Ectodermal cell (in vitro differentiated cells): ENCODE measurements around the gene GTSF1L.
A peak's percentile ranks its signal among the peaks of the same experiment; 100 is the strongest.

ENCODE experiments used
- H3K27ac ChIP-seq: 2 replicates; pipeline ENCODE4 v1.7.0; 2013; ENCODE audit warnings: mild to moderate bottlenecking, low read depth, low read length; ENCODE audit not compliant: insufficient read depth, poor library complexity, severe bottlenecking
- H3K27me3 ChIP-seq: 2 replicates; pipeline ENCODE4 v1.7.0; 2013; ENCODE audit warnings: mild to moderate bottlenecking, low read length; ENCODE audit not compliant: insufficient read depth, control insufficient read depth, poor library complexity, severe bottlenecking
- H3K36me3 ChIP-seq: one replicate; pipeline ENCODE4 v1.7.0; 2013; ENCODE audit warnings: low read length; ENCODE audit not compliant: control insufficient read depth, insufficient read depth
- H3K4me1 ChIP-seq: one replicate; pipeline ENCODE4 v1.7.0; 2013; ENCODE audit warnings: low read length; ENCODE audit not compliant: control insufficient read depth, insufficient read depth
- H3K4me3 ChIP-seq: 2 replicates; pipeline ENCODE4 v1.7.0; 2013; ENCODE audit warnings: low read depth, low read length, control low read depth; ENCODE audit not compliant: insufficient read depth
- H3K9me3 ChIP-seq: 2 replicates; pipeline ENCODE4 v1.7.0; 2013; ENCODE audit warnings: mild to moderate bottlenecking, low read length, moderate library complexity; ENCODE audit not compliant: control insufficient read depth
- WGBS, 2 experiments: methylation state at CpG; one replicate each; pipeline ENCODE4 v1.1.7; 2013; ENCODE audit warnings: missing lambda C conversion rate in 2 of 2; 5-methylcytosine and 5-hydroxymethylcytosine counted together

Gene GTSF1L

DNA sequence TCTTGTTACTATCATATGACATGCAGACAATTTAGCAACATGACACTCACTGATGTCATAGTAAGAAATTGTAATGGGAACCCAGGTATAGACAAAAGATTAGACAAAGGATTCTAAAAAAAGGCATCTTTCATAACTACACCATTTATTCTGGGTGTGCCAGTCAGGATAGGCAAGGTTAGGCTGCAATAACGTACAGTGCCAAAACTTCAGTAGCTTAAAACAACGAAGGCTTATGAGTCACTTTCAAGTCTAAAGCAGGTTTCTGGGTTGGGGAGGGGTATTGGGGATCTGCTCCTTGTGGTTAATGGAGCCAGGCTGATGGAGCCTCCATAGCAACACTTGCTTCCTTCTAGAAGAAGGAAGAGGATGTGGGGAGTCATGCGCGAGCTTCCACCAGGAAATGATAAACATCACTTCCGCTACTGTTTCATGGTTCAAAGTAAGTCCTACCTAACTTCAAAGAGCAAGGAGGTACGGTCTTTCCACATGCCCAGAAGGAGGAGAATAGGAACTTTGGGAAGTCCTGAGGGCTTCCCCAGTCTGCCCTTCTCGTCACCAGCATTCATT lies 2.0 kb upstream of the GTSF1L start:
- WGBS, 2 experiments: 93 to 94% methylated on average over 7 of the region's 7 CpGs
- Histone ChIP-seq H3K4me3 (no peak overlapping the region), H3K27me3 (no peaks in the 10 kb centered on the region), H3K27ac (no peak overlapping the region), H3K36me3 (no peaks in the 10 kb centered on the region), H3K4me1 (peaks cover 8% of the 10 kb centered on the region), H3K9me3 (no peaks in the 10 kb centered on the region)

DNA sequence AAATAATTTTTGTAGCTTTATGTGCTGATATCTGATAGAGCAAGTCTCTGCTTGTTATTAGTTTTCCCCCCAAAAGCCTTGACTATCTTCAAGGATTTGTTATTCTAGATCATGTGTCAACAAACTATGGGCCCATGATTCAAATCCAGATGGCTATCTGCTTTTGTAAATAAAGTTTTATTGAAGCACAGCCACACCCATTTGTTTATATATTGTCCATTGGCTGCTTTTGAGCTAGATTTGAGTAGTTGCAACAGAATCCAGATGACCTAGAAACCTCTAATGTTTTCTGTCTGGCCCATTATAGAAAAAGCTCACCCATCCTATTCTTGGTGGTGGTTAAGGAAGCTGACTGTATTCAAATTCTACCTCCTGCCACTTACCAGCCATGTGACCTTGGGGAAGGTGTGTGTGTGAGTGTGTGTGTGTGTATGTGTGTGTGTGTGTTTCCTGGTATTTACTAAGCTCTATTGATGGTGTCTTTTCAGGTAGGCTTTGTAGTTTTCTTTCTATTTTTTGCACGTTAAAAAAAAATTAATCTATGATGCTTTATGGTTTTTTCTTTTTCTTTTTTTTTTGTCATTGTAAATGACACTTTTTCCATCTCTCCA lies 1.3 kb upstream of the GTSF1L start:
- no peaks in the 10 kb centered on the region for H3K27me3 ChIP-seq
- H3K4me1 ChIP-seq: peaks cover 5% of the 10 kb centered on the region
- no peaks in the 10 kb centered on the region for H3K9me3 ChIP-seq
- no peak overlapping the region for H3K27ac ChIP-seq
- WGBS, 2 experiments: 80% methylated on average over 1 of the region's 1 CpG; no CpG with 5 or more reads in 1 of the 2 experiments
- H3K36me3 ChIP-seq: no peaks in the 10 kb centered on the region
- H3K4me3 ChIP-seq: no peak overlapping the region

DNA sequence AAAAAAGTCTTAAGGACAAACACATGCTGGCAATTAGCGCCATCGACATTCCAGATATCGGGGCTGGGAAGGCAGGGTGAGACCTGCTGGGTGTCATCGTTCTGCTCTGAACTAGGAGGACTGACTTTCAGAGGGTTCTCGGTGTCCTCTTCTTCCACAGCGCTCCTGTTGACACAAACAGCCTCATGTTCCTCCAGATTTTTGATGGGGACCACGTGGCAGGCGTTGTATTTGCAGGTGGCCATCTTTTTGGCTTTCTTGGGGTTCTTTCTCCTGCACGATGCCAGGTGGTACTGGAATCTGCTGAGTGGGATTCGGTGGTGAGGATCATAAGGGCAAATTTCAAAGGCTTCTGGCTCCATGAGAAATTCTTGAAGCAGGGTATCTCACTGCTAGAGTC lies 469 bp downstream of the GTSF1L start:
- WGBS, 2 experiments: 93 to 94% methylated on average over 10 of the region's 10 CpGs

GRCh38 chr20:43725666-43726065 lies 1.1 kb downstream of the GTSF1L start:
- 94 to 96% methylated on average over 2 of the region's 2 CpGs for WGBS, 2 experiments
- no peak overlapping the region for H3K4me3 ChIP-seq
- H3K36me3 ChIP-seq: no peaks in the 10 kb centered on the region
- no peaks in the 10 kb centered on the region for H3K4me1 ChIP-seq
- H3K27ac ChIP-seq: no peak overlapping the region
- no peaks in the 10 kb centered on the region for H3K9me3 ChIP-seq
- H3K27me3 ChIP-seq: no peaks in the 10 kb centered on the region

More for the DNA sequence above, 469 bp downstream of the GTSF1L start:
- Histone ChIP-seq H3K4me3 (no peak overlapping the region), H3K4me1 (no peaks in the 10 kb centered on the region), H3K36me3 (no peaks in the 10 kb centered on the region), H3K9me3 (no peaks in the 10 kb centered on the region), H3K27me3 (no peaks in the 10 kb centered on the region), H3K27ac (no peak overlapping the region)

DNA sequence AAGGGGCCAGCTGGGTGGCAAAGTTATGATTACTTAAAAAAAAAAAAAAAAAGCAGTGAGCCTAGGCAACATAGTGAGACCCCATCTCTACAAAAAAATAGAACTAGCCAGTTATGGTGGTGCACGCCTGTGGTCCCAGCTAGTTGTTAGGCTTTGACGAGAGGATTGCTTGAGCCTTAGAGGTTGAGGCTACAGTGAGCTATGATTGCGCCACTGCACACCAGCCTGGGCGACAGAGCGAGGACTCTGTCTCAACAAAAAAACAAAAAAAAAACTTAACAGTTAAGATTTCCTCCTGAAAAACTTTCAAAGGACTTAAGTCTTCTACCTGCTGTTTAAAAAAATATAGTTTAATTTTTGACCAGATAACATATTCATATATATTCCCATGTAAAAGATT lies 2.4 kb downstream of the GTSF1L start:
- H3K36me3 ChIP-seq: no peaks in the 10 kb centered on the region
- no peaks in the 10 kb centered on the region for H3K27me3 ChIP-seq
- H3K4me3 ChIP-seq: no peak overlapping the region
- 90 to 96% methylated on average over 5 of the region's 5 CpGs for WGBS, 2 experiments
- H3K4me1 ChIP-seq: no peaks in the 10 kb centered on the region
- H3K9me3 ChIP-seq: no peaks in the 10 kb centered on the region
- no peak overlapping the region for H3K27ac ChIP-seq

DNA sequence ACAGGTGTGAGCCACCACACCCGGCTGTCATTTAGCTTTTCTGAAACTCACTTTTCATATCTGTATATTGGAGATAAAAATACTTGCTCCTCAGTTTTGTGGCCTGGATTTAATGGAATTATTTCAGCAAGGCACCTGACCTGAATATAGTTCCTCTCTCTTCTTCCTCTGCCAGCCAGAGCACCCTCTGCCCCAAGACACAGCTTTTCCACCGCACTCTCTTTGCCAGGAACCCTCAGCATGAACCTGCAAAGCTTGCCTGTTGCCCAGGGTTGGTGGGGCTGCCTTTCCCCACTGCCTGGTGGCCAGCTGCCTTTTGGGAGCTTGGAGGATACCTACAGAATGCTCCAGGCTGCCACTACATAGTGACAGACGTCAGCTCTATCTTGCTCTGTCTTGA lies 3.1 kb downstream of the GTSF1L start:
- WGBS, 2 experiments: 81 to 87% methylated on average over 2 to 3 of the region's 3 CpGs
- H3K27ac ChIP-seq: no peak overlapping the region

GRCh38 chr20:43723186-43723585 lies 3.6 kb downstream of the GTSF1L start:
- no peaks in the 10 kb centered on the region for H3K36me3 ChIP-seq
- H3K9me3 ChIP-seq: no peaks in the 10 kb centered on the region
- 80 to 91% methylated on average over 4 of the region's 4 CpGs for WGBS, 2 experiments
- H3K27me3 ChIP-seq: no peaks in the 10 kb centered on the region
- no peak overlapping the region for H3K4me3 ChIP-seq
- H3K4me1 ChIP-seq: no peaks in the 10 kb centered on the region
- no peak overlapping the region for H3K27ac ChIP-seq

More for the DNA sequence above, 3.1 kb downstream of the GTSF1L start:
- Histone ChIP-seq H3K4me3 (no peak overlapping the region), H3K36me3 (no peaks in the 10 kb centered on the region), H3K27me3 (no peaks in the 10 kb centered on the region), H3K4me1 (no peaks in the 10 kb centered on the region), H3K9me3 (no peaks in the 10 kb centered on the region)

DNA sequence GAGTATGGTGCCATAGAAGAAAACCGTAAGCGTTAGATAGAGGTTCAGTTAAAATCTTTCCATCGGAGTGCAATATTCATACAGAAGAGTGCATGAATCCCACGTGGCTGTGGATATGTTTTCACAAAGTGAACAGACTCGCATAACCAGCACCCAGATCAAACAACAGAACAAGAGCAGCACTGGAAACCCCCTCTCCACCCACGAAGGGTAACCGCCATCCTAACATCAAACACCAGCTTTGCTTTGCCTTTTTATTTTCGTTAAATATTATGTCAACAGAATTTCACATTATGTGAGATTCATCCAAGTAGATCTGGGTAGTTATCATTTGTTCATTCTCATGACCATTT lies 4.7 kb downstream of the GTSF1L start:
- Histone ChIP-seq H3K9me3 (no peaks in the 10 kb centered on the region), H3K4me1 (no peaks in the 10 kb centered on the region), H3K27ac (no peak overlapping the region), H3K36me3 (no peaks in the 10 kb centered on the region), H3K4me3 (no peak overlapping the region), H3K27me3 (no peaks in the 10 kb centered on the region)
- WGBS, 2 experiments: 91 to 92% methylated on average over 8 of the region's 8 CpGs

- H3K9me3 ChIP-seq: no peaks in the 10 kb centered on the region
- 66 to 67% methylated on average over 15 of the region's 15 CpGs for WGBS, 2 experiments
- no peaks in the 10 kb centered on the region for H3K27me3 ChIP-seq
- H3K36me3 ChIP-seq: no peaks in the 10 kb centered on the region
- no peak overlapping the region for H3K27ac ChIP-seq
- no peak overlapping the region for H3K4me3 ChIP-seq
- no peaks in the 10 kb centered on the region for H3K4me1 ChIP-seq
These were observed 5.2 kb downstream of the GTSF1L start for GRCh38 chr20:43721429-43722152.

DNA sequence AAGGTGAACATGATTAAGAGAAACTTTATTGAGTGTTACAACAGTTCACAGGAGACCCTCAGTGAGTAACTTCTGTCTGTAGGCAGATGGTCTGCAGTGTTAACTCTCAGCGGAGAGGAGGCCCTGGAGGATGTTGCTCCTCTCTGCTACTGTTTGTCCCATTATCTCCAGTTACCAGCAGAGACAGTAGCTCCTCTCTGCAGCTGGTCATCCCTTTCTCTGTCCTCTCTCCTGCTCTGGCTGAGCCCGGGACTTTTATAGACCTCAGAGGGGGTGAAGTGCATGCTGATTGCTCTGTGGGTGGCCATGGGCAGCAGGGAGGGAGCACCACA lies 5.7 kb downstream of the GTSF1L start:
- H3K4me1 ChIP-seq: no peaks in the 10 kb centered on the region
- H3K27me3 ChIP-seq: no peaks in the 10 kb centered on the region
- no peaks in the 10 kb centered on the region for H3K9me3 ChIP-seq
- H3K27ac ChIP-seq: peak overlapping the region; percentile 26
- no peak overlapping the region for H3K4me3 ChIP-seq
- WGBS, 2 experiments: 0% methylated on average over 2 of the region's 2 CpGs
- H3K36me3 ChIP-seq: no peaks in the 10 kb centered on the region
